GM19468 (cell line): ENCODE results near the gene IFT122.
"Not testable (repeated sequence)": the region's sequence is repeated elsewhere in the genome, so short reads cannot be mapped to it uniquely, and the experiment has no call there.

ENCODE experiments used
- ATAC-seq: cut with Tn5 transposase; IDR thresholded peaks from one replicate; pipeline ENCODE4 v1.9.1; 2021; ENCODE audit warnings: mild to moderate bottlenecking, moderate library complexity, moderate number of reproducible peaks; ENCODE audit not compliant: unreplicated experiment; ENCODE audit errors: extremely low read depth

IFT122 gene

DNA sequence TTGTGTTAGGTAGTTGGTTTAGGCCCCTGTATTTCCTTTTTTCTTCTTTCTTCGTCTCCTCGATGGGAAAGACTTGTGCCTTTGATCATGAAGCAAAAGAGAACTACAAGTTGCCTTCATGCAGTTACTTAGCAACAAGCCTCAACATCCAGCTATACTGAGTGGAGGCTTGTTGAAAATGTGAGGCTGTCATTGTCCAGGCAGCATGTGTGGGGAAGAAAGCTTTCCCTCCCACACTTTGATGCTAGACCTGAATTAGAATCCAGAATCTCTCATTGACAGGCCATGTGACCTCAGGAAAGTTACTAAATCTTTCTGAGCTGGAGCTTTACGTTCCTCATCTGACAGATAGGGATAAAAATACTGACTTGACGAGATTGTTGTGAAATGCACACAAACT lies 23.7 kb downstream of the IFT122 start:
- no peak for ATAC-seq

DNA sequence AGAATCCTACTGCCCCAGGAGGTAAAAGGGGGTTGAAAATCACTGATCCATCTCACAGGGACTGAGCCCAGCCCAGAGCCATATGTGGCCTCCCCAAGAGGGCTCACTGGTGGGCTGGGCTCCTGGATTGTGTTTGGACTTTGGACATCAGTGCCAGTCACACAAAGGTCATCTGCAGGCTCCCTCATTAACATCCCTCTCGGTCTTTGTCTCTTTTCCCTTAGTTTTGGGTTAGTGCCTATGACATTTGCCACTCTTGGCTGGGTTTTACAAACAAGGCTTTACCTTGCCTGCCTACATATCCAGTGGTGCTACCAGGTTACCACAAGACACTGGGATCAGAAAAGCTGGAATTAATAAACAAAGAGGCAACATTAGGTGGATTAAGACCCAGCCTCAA lies 27.9 kb downstream of the IFT122 start:
- no peak for ATAC-seq

DNA sequence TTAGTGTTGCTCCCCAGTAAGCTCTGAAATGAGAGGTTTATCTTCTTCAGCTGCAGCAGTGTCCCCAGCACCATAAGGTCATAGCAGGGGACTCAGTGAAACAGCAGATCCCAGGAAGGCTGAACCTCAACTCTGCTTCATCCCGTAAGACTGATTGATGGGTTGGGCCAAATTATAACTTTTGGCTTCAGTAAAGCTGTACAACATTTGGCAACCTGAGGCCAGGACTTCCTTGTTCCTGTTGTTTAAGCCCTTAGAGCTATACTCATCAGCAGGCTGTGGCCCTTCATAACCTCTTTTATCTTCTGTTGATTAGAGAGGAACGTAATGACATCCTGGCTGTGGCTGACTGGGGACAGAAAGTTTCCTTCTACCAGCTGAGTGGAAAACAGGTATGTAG lies 29.0 kb downstream of the IFT122 start:
- ATAC-seq = no peak

DNA sequence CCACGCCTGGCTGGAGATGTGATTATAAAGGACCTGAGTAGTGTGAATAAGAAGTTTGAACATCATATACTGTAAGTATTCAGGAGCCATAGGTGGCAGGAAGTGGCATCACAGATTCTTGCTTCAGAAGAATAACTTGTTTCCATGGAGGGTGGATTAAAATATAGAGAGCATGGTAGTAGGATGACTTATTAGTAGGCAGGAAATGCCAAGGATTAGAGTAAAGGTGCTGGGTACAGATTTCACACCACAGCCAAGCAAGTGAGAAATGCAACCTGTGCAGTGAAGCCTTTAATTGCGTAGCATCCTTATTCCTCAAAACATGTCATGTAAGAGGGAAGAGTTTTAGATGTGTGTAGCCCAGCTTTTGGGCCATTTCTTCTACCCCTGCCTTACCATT lies 30.8 kb downstream of the IFT122 start:
- no peak for ATAC-seq

DNA sequence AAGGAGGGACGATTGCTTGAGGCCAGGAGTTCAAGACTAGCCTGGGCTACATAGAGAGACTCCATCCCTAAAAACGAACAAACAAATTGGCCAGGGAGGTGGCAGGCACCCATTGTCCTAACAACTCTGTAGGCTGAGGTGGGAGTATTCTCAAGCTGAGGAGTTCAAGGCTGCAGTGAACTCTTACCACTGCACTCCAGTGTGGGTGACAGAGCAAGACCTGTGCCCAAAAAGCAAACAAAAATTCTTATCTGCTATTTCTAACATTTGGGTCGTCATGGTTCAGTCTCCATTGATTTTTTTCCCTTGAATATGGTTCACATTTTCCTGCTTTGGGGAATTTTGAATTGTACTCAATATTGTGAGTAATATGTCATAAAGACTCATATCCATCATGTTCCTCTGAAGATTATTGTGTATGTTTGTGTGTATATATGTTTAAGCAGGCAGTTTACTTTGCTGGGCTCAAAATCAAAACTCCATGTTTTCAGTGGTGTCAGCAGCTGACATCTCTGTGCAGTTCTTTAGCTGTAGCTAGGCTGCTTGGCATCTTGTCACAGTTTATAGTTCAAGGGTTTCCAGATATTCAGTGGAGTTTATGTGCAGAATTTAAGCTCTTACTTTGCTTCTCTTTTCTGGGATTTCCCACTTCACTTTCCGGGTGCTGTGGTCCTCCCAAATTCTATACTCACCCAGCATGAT lies 33.2 kb downstream of the IFT122 start:
- ATAC-seq = no peak

DNA sequence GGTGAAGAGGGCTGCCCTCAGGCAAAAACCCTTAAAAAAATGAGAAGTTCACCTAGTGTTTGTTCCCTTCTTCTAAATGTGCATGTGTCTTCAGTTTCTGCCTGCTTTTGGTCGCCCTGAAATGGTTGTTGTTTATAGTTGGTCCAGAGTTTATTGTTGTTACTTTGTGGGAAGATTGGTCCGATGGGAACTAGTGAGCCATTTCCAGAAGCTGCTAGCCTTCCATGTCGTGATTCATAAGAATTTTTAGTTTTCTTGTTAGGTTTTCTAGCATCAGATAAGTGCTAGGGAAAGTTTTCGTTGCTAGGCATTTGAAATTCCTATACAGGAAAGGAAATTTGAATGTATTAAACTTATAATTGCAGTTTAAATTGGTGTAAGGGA lies 33.7 kb downstream of the IFT122 start:
- no peak for ATAC-seq

DNA sequence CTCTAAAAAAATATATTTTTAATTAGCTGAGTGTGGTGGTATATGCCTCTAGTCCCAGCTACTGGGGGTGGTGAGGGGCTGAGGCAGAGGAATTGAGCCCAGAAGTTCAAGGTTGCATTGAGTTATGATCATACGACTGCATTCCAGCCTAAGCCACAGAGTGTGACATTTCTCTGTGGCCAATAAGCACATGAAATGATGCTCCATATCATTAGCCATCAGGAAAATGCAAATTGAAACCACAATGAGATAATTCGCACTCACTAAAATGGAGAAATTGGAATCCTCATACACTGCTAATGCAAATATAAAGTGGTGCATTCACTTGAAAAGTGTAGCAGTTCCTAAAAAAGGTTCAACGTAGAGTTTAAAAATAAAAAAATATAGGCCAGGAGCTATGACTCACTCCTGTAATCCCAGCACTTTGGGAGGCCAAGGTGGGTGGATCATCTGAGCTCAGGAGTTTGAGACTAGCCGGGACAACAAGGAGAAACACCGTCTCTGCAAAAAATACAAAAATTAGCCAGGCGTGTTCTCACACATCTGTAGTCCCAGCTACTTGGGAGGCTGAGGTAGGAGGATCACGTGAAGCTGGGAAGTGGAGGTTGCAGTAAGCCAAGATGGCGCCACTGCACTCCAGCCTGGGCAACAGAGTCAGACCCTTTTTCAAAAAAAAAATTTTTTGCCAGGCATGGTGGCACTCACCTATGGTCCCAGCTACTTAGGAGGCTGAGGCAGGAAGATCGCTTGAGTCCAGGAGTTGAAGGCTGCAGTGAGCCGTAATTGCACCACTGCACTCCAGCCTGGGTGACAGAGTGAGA lies 35.2 kb downstream of the IFT122 start:
- no peak for ATAC-seq

DNA sequence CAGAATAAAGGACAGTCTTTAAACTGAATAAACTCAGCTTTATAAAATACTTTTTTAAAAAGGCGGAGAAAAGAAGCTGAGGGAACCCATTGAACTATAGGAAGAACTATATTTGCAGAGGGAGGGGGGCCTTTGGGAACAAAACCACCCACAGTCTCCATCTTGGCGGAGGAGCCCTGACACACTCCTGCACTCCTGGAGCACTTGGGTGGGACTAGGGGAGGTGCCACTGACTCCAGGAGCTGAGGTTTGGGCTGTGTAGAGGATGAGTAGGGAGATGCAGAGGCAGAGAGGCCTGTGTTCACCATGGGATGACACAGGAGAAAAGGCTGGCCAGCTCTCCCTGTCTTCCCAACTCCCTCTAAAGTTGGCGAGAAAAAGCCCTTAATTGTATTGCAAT lies 35.8 kb downstream of the IFT122 start:
- no peak for ATAC-seq

DNA sequence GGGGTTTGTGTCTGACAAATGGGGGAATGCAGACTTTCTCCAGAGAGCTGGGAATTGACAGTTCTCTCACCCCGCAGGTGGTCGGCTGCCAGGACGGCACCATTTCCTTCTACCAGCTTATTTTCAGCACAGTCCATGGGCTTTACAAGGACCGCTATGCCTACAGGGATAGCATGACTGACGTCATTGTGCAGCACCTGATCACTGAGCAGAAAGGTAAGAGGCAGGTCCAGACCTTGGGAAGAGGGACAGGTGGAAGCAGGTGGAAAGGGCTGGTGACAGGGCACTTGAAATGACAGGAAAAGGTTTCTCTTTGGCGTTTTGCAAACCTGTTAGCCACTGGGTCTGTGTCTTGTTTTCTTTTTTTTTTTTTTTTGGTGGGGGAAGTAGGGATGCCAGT lies 36.6 kb downstream of the IFT122 start:
- no peak for ATAC-seq

DNA sequence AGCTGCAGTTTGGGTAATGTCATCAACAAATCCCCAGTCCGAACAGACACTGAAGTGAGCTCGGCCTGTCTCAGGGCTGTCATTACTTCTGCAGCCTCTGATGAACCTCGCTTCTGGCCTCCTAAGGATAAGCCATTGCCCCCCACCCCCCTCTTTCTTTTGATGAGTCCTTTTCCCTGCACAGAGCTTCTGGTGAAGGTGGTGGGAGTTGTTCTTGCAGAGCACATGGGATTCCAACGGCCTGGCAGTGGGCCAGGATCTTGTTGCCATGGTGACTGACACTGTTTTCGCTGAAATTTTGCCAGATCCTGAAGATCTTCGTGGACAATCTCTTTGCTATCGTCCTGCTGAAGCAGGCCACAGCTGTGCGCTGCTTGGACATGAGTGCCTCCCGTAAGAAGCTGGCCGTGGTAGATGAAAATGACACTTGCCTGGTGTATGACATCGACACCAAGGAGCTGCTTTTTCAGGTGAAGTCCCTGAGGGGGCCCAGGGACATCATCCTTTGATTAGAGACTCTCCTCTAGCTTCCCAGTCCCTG lies 41.3 kb downstream of the IFT122 start:
- ATAC-seq = not testable (repeated sequence)

DNA sequence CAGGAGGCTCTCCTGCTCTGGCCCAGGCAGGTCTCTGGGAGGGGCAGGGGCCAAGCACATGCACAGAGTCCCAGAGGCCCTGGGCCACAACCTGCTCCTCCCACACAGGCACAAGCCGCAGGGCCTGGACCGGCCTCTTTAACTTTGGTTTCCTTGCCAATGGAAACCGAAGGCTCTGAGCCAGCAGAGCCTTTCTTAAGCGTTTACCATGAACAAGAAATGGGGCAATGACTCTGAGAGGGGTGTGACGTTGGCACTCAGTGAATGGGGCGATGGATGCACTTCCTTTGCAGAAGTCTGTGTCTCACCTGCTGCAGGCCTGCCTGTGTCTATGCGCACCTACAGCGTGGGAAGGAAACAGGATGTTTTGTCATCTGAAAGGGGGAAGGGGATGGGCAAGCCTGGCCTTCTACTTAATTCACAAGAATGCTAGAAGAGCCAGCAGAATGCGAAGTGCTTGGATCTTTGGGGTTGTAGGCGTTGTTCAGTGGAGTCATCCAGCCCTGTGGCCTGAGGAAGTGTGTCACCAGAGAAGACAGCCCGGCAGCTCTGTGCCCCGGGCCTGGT lies 41.8 kb downstream of the IFT122 start:
- no peak for ATAC-seq

DNA sequence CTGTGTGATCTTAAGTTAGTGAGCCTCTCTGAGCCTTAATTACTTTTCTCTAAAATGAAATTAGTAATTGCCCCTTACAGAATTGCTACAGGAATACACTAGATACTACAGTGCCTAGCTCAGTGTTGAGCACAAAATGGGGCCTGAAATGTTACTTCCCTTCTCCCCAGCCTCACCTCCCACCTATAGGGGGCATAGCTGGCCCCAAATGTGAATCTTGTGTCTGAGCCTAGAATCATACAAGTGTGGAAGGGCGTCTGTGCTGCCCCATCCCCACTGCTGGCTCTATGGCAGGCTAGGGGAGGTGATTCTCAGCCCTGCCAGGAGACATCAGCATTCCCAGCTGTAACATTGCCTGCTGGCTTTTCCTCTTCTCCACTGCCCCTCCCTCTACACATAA lies 42.7 kb downstream of the IFT122 start:
- ATAC-seq = no peak

DNA sequence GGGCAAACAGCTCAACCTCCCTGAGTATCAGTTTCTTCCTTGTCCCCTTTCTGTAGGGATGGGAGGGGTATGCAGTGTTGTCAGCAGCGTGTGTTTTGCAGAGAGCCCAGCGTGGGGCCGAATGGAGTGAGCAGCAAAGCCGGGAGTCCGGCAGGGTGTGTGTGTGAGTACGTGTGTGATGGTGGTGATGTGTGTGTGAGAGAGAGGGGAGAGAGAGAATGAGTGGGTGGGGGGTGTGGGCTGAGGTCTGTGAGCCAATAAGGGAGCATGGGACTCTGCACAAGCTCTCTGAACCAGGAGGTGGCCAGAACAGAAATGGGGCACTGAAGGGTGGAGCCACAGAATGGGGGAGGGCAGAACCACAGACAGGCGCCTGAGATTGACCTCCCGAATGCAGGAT lies 43.8 kb downstream of the IFT122 start:
- ATAC-seq = no peak

DNA sequence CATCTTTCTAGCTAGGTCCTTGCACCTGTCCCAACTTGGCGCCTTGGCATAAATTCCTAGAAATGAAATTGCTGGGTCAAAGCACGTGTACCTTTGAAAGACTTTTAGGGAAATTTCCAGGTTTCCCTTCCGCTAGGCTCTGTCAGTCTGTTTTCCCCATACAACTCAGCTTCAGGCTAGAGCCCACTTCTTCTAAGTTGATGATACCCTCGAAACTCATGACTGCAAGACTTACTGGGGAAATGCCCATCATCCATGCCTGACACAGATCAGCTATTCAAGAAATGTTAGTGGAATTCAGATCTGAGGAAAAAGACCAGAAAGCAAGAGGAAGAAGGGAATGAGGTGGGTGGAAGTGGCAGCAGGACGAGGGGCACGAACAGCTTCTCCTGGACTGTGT lies 45.1 kb downstream of the IFT122 start:
- ATAC-seq = not testable (repeated sequence)

DNA sequence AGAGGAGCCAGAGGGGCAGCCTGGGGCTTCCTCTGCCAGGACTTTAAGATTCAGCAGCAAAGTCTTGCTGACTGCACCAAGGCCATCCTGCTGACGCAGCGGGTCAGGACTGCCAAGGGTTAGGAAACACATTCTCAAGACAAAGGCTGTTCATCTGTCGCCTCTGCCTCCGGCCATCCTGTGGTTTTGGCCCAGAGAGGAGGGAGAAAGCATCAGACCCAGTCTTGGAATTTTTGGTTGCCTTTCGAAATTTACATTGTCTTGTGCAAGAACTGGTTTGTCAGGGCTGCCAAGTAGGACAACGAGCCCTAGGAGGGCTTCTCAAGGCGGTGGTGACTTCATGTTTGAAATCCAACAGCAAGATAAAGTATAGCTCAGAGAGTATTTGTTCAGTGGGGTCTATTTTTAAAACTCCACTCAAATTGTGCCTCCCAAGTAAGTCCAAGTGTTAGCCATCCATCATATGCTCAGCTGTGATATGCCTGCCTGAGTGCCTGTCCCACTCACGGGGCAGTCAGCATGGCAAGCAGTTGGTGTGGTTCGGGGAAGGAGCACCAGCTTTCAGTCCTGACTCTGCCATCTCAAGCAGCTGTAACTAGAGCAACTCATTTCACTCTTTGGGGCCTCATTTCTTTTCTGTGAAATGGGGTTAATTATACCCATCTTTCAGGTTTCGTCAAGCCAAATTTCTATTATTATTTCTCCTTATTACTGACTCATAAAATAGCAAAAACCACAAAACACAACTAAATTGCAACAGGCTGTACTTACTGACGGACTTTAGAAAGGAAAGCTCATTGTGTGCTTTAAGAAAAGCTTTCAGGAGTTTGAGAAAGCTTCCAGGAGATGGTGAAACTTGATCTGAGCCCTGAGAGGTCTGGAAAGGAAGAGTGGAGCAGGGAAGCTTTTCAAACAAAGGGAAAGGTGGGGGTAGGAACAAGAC lies 46.0 kb downstream of the IFT122 start:
- no peak for ATAC-seq

DNA sequence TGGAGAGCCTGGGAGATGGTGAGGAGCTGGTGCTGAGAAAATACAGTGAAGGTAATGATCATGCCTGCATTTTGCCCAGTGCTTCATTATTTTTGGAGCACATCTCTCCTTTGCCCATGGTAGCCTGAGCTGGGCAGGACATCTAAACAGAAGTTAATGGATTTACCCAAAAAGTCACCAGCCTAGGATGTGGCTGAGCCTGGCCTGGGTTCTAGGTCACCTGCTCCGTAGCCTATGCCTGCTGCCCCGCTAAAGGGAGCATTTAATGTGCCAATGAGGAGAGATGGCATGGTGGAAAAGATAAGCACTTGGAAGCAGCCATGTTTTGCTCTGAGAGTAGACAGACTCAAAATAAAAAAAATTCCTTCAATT lies 46.6 kb downstream of the IFT122 start:
- ATAC-seq = no peak

DNA sequence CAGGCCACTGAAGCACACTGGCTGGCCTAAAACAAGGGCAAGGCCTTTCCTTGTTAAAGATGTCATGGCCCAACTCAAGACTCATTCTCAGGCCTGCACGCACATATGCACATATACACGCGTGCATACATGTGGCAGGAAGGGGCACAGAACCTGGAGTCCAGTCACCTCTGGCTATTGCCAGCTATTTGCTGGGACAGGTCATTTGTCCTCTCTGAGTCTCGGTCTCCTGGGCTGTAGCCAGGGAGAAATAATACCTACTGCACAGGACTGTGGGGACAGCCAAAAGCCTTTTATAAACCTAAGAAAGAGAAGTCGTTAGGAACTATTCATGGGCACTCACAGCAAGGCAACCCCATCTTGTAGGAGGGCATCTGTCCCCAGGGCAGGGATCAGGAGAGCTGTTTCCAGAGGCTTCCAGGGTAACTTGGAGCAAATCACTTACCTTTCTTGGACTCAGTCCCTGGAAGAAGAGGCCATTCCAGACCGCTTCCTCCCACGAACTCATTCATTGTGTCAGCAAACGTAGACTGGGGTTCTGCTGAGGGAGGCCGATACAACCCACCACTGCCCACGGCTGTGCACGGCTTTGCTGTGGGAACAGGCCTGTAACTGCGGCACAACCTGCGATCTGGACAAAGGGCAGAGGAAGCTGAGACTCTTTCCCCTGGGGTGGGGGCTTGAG lies 47.3 kb downstream of the IFT122 start:
- ATAC-seq = no peak

DNA sequence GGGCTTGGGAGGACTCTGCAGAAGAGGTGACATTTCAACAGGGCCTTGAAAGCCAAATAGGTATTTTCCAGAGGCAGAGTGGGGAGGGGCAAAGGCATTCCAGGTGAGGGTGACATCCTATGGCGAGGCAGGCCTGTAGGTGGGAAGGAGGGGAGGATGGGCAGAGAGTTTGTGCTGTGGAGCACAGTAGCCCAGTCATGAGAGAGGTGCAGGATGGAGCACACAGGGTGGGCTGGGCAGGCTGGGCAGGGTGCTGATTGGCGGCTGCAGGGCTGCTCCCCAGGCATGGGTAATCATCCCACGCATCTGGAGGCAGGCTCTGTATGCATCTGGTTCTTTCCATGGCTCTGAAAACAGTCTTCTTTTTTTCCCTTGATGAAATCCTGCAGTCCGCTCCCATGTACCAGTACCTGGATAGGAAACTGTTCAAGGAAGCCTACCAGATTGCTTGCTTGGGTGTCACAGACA lies 47.9 kb downstream of the IFT122 start:
- not testable (repeated sequence) for ATAC-seq

DNA sequence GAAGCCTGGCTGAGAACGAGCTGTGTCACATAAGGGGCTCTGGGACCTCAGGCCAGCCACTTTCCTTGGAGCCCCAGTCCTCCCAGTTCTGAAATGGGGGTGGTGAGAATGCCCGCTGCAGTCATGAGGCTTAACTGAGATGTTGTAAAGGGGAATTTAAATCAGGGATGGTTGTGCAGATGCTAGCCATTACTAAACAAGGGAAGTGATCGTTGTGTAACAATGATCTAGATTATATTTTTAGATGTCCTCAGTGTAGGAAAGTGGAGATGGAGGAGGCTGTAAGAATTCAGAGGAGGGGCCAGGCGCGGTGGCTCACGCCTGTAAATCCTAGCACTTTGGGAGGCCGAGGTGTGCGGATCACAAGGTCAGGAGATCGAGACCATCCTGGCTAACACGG lies 49.2 kb downstream of the IFT122 start:
- ATAC-seq = not testable (repeated sequence)
